ENCODE data around the gene PTK7.

Gene PTK7

GRCh38 chr6:43180985-43181384 lies 104.9 kb downstream of the PTK7 start:
- no peak for DNase-seq (ENCODE audit: low read depth)

GRCh38 chr6:43181621-43181941 lies 105.5 kb downstream of the PTK7 start:
- no peak for DNase-seq (ENCODE audit: low read depth)

- peak; percentile 83 for DNase-seq (ENCODE audit: low read depth)
Measured at GRCh38 chr6:43181942-43182860, 106.1 kb downstream of the PTK7 start, which contains the start of gene CUL9. Gene CUL9 (plus strand): TSS chr6:43182196. CDS start chr6:43184311, 2,115 bp downstream.

GRCh38 chr6:43183441-43183840 lies 107.3 kb downstream of the PTK7 start:
- DNase-seq (ENCODE audit: low read depth) = no peak

- DNase-seq (ENCODE audit: low read depth) = no peak
Measured at GRCh38 chr6:43184268-43184985, 108.3 kb downstream of the PTK7 start.

GRCh38 chr6:43185391-43185985 lies 109.4 kb downstream of the PTK7 start:
- DNase-seq (ENCODE audit: low read depth) = no peak

- DNase-seq (ENCODE audit: low read depth) = no peak
Measured at GRCh38 chr6:43186019-43186418, 109.9 kb downstream of the PTK7 start.

GRCh38 chr6:43186706-43187105 lies 110.6 kb downstream of the PTK7 start:
- no peak for DNase-seq (ENCODE audit: low read depth)

GRCh38 chr6:43187821-43188220 lies 111.7 kb downstream of the PTK7 start:
- DNase-seq (ENCODE audit: low read depth) = no peak

GRCh38 chr6:43188426-43188825 lies 112.3 kb downstream of the PTK7 start:
- DNase-seq (ENCODE audit: low read depth) = no peak

GRCh38 chr6:43189776-43190304 lies 113.7 kb downstream of the PTK7 start:
- no peak for DNase-seq (ENCODE audit: low read depth)

GRCh38 chr6:43192911-43193310 lies 116.8 kb downstream of the PTK7 start:
- DNase-seq (ENCODE audit: low read depth) = no peak

- DNase-seq (ENCODE audit: low read depth) = no peak
Measured at GRCh38 chr6:43193929-43194328, 117.8 kb downstream of the PTK7 start.

- DNase-seq (ENCODE audit: low read depth) = no peak
Measured at GRCh38 chr6:43196337-43196736, 120.2 kb downstream of the PTK7 start.

GRCh38 chr6:43199912-43200311 lies 123.8 kb downstream of the PTK7 start:
- DNase-seq (ENCODE audit: low read depth) = no peak

- no peak for DNase-seq (ENCODE audit: low read depth)
Measured at GRCh38 chr6:43200541-43200940, 124.4 kb downstream of the PTK7 start.

- no peak for DNase-seq (ENCODE audit: low read depth)
Measured at GRCh38 chr6:43202451-43202850, 126.3 kb downstream of the PTK7 start.

- no peak for DNase-seq (ENCODE audit: low read depth)
Measured at GRCh38 chr6:43203029-43203717, 127.1 kb downstream of the PTK7 start.

GRCh38 chr6:43203718-43204095 lies 127.6 kb downstream of the PTK7 start:
- no peak for DNase-seq (ENCODE audit: low read depth)

- DNase-seq (ENCODE audit: low read depth) = no peak
Measured at GRCh38 chr6:43204271-43205105, 128.4 kb downstream of the PTK7 start.

- DNase-seq (ENCODE audit: low read depth) = no peak
Measured at GRCh38 chr6:43205849-43206248, 129.7 kb downstream of the PTK7 start.

Data from activated T-cell treated with anti-CD3 and anti-CD28 coated beads for 48 hours (primary cell).